Measurements from ENCODE around the gene MAOA.
"Not testable (repeated sequence)": the region's sequence is repeated elsewhere in the genome, so short reads cannot be mapped to it uniquely, and the experiment has no call there.

GRCh38 chrX:43675965-43676628, 20.0 kb downstream of the MAOA start:
- TF ChIP-seq POLR2AphosphoS5 (IDR thresholded peaks at IDR 0.05; ENCODE audit: borderline replicate concordance, low read depth, low read length); EZH2 (IDR thresholded peaks at IDR 0.05); FOXP2 (optimal IDR thresholded peaks at IDR 0.05; ENCODE audit: control extremely low read depth, extremely low read length, insufficient read depth): not testable (repeated sequence)

All from SK-N-MC (cell line).